ENCODE measurements around the gene SRBD1. TPM values are rescaled to one million over a fixed set of nuclear protein-coding genes. Genes with fewer than 3 reads are reported as not detected.

Gene SRBD1
- polyA plus RNA-seq, 3 donors, result 5.8 to 9.2 (median 7.0) TPM

- no peak overlapping the region for H3K27ac ChIP-seq (ENCODE audit: low read depth in 1 of 2, low read length in 2 of 2)
- Mint-ChIP-seq H3K27me3 (ENCODE audit: low read depth in 3 of 3) (peaks cover 0 to 3% (median 1%) of the 10 kb centered on the region in 3 donors), H3K4me3 (no peak overlapping the region), H3K4me1 (no peaks in the 10 kb centered on the region), H3K27ac (no peak overlapping the region), H3K36me3 (no peaks in the 10 kb centered on the region), H3K9me3 (no peaks in the 10 kb centered on the region)
- H4K20me1 ChIP-seq (ENCODE audit: insufficient read depth, low read length), result no peaks in the 10 kb centered on the region
- H3K79me2 ChIP-seq (ENCODE audit: insufficient read depth, low read length), result no peaks in the 10 kb centered on the region
- DNase-seq, result no peak
- intact Hi-C loops (cut with micrococcal nuclease), result no loop called here
- H3K4me2 ChIP-seq (replicated peaks; ENCODE audit: extremely low read depth, low read length, poor library complexity, severe bottlenecking), result no peak overlapping the region
- H3K36me3 ChIP-seq (replicated peaks in 1 of 2; ENCODE audit: control insufficient read depth in 1 of 2, insufficient read depth in 2 of 2, low read length in 2 of 2), result no peaks in the 10 kb centered on the region
- H3K9ac ChIP-seq (ENCODE audit: insufficient read depth, low read length, poor library complexity, severe bottlenecking), result no peak overlapping the region
- no peak for TF ChIP-seq CTCF (IDR thresholded peaks at IDR 0.05)
- WGBS (ENCODE audit: insufficient coverage), result 83% methylated on average over 1 of the region's 1 CpG
- H3K4me3 ChIP-seq (replicated peaks in 1 of 3; ENCODE audit: low read depth in 2 of 3, low read length in 3 of 3), result no peak overlapping the region
- H3K9me3 ChIP-seq (replicated peaks in 1 of 2; ENCODE audit: control insufficient read depth in 1 of 2, insufficient read depth in 1 of 2, low read length in 2 of 2), result no peaks in the 10 kb centered on the region
- H3K4me1 ChIP-seq (ENCODE audit: control insufficient read depth in 1 of 2, insufficient read depth in 2 of 2, low read length in 2 of 2), result no peaks in the 10 kb centered on the region
- H3K27me3 ChIP-seq (ENCODE audit: control insufficient read depth in 2 of 2, insufficient read depth in 2 of 2, low read length in 2 of 2), result no peaks in the 10 kb centered on the region
- no peak overlapping the region for H2AFZ ChIP-seq (ENCODE audit: insufficient read depth, low read depth, low read length, poor library complexity, severe bottlenecking)
Measured at GRCh38 chr2:45627911-45628310, 16.8 kb upstream of the SRBD1 start.

DNA sequence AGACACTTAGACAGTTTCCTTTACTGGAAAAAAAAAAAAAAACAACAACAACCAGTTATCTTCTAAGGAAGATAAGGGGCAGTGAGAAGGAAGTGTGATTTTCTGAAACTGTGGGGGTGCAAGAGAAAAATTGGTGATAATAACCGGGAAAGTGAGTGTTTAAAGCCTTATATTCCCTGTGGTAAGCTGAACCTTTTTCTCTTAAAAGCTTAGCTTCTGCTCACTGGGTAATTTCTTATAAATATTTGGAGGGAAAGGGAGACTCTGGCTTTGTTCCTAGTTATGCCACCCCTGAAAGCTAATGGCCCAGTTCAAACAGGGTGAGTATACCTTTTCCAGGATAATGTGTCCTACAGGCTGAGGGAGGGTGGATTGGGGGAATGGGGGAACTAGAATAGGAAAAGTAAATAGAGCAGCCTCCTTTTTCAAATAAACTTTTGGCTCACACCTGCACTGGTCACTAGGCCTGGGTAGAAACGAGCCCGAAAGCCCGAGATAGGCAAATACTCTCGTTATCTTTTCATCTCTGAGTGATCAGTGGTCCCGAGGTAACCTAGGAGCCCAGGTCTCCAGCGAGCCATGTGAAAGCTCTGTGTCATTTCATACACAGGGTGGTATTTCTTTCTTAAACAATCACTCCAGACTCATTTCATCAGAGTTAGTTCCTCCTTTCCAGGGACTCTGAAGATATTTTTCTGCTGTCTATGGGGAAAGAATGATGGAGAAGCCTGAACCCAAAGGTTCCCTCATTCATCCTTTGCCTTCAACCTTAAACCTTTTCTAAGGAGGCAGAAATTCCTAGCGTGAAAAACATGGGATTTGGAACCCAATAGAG, 15.5 kb upstream of the SRBD1 start:
- TF ChIP-seq CTCF (IDR thresholded peaks at IDR 0.05), result no peak
- Histone ChIP-seq H3K4me1 (ENCODE audit: control insufficient read depth in 1 of 2, insufficient read depth in 2 of 2, low read length in 2 of 2) (no peaks in the 10 kb centered on the region), H2AFZ (ENCODE audit: insufficient read depth, low read depth, low read length, poor library complexity, severe bottlenecking) (no peak overlapping the region), H3K4me3 (replicated peaks in 1 of 3; ENCODE audit: low read depth in 2 of 3, low read length in 3 of 3) (no peak overlapping the region), H3K36me3 (replicated peaks in 1 of 2; ENCODE audit: control insufficient read depth in 1 of 2, insufficient read depth in 2 of 2, low read length in 2 of 2) (no peaks in the 10 kb centered on the region), H3K79me2 (ENCODE audit: insufficient read depth, low read length) (no peaks in the 10 kb centered on the region), H3K4me2 (replicated peaks; ENCODE audit: extremely low read depth, low read length, poor library complexity, severe bottlenecking) (no peak overlapping the region), H3K27ac (ENCODE audit: low read depth in 1 of 2, low read length in 2 of 2) (no peak overlapping the region), H3K9ac (ENCODE audit: insufficient read depth, low read length, poor library complexity, severe bottlenecking) (no peak overlapping the region), H3K27me3 (ENCODE audit: control insufficient read depth in 2 of 2, insufficient read depth in 2 of 2, low read length in 2 of 2) (no peaks in the 10 kb centered on the region), H4K20me1 (ENCODE audit: insufficient read depth, low read length) (no peaks in the 10 kb centered on the region), H3K9me3 (replicated peaks in 1 of 2; ENCODE audit: control insufficient read depth in 1 of 2, insufficient read depth in 1 of 2, low read length in 2 of 2) (no peaks in the 10 kb centered on the region)
- WGBS (ENCODE audit: insufficient coverage), result 90% methylated on average over 6 of the region's 8 CpGs
- no peaks in the 10 kb centered on the region for H3K9me3 Mint-ChIP-seq
- intact Hi-C loops (cut with micrococcal nuclease), result no loop called here
- DNase-seq, result no peak
- no peak overlapping the region for H3K27ac Mint-ChIP-seq
- peaks cover 0 to 1% (median 1%) of the 10 kb centered on the region in 3 donors for H3K27me3 Mint-ChIP-seq (ENCODE audit: low read depth in 3 of 3)
- H3K4me1 Mint-ChIP-seq, result no peaks in the 10 kb centered on the region
- H3K36me3 Mint-ChIP-seq, result no peaks in the 10 kb centered on the region
- no peak overlapping the region for H3K4me3 Mint-ChIP-seq
